GM12892 (cell line): ENCODE data around the gene ARID1B.

Experiments used
- POLR2A ChIP-seq: IDR thresholded peaks from 2 replicates; pipeline ENCODE4 v1.6.1; 2011; ENCODE audit warnings: low read depth, low read length, control low read depth
- POLR2AphosphoS5 ChIP-seq: IDR thresholded peaks from 2 replicates; pipeline ENCODE4 v1.6.1; 2011; ENCODE audit warnings: low read depth, low read length, control low read depth
- TAF1 ChIP-seq: IDR thresholded peaks from 2 replicates; pipeline ENCODE4 v1.6.1; 2011; ENCODE audit warnings: low read depth, mild to moderate bottlenecking, control low read depth, low read length, borderline replicate concordance

- TF ChIP-seq POLR2A = no peak
- no peak for TF ChIP-seq TAF1
- no peak for TF ChIP-seq POLR2AphosphoS5
Measured at GRCh38 chr6:156899071-156899470, 121.9 kb downstream of the ARID1B start.
